ENCODE measurements around the gene CDR2. TPM values are rescaled to one million over a fixed set of nuclear protein-coding genes. Genes with fewer than 3 reads are reported as not detected.

The CDR2 gene
- total and polyA plus RNA-seq, 9 of the 15 experiments (the other 6 are each of a cell fraction or from before 2014, with no cell fraction given), result 4.6 to 30.3 (median 19.9) TPM

DNA sequence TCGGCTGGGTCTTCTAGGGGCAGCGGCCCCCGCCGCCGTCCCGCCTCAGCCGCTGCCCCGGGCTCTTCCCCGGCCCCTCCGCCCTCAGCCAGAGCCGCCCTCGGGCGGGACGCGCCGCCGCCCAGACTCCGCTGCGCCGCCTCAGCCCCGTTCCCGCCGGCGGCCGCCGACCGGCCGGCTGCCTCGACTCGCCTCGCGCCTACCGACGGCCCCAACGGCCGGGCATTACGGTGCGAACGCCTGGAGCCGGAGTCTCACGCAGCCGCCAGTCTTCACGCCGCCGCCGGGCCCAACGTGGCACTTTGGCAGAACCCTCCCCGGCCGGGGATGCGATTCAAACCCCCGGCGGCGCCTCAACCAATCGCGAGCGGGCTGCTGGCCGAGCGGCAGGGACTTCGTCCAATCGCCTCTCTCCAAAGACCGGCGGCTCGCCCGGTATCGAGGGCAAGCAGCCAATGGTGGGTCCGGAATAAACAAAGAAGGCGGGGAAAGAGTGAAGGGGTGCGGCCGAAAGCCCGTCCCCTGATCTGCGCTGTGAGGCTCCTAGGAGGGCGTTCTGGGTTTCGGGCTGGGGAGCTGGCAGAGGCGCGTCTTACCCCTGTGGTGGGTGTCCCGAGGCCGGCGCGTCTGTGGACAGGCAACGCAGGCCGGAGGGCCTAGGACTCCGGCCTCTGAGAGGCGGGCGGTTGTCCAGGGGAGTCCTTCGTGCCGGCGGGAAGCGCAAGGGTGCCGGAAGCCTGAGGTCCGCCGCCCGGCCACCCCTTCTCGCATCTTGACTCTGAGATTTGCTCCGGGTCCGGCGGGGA lies at the start of gene CDR2 (continued):
- TF ChIP-seq, protein P1, sequence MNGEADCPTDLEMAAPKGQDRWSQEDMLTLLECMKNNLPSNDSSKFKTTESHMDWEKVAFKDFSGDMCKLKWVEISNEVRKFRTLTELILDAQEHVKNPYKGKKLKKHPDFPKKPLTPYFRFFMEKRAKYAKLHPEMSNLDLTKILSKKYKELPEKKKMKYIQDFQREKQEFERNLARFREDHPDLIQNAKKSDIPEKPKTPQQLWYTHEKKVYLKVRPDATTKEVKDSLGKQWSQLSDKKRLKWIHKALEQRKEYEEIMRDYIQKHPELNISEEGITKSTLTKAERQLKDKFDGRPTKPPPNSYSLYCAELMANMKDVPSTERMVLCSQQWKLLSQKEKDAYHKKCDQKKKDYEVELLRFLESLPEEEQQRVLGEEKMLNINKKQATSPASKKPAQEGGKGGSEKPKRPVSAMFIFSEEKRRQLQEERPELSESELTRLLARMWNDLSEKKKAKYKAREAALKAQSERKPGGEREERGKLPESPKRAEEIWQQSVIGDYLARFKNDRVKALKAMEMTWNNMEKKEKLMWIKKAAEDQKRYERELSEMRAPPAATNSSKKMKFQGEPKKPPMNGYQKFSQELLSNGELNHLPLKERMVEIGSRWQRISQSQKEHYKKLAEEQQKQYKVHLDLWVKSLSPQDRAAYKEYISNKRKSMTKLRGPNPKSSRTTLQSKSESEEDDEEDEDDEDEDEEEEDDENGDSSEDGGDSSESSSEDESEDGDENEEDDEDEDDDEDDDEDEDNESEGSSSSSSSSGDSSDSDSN (IDR thresholded peaks at IDR 0.05; ENCODE audit: borderline replicate concordance in 1 of 2, low read depth in 2 of 2, low read length in 2 of 2), result no peak; a peak in 2 of 4 replicates
- TF ChIP-seq DDX20 (tag; IDR thresholded peaks at IDR 0.05; ENCODE audit: low read depth), result no peak
- TF ChIP-seq, protein P2, sequence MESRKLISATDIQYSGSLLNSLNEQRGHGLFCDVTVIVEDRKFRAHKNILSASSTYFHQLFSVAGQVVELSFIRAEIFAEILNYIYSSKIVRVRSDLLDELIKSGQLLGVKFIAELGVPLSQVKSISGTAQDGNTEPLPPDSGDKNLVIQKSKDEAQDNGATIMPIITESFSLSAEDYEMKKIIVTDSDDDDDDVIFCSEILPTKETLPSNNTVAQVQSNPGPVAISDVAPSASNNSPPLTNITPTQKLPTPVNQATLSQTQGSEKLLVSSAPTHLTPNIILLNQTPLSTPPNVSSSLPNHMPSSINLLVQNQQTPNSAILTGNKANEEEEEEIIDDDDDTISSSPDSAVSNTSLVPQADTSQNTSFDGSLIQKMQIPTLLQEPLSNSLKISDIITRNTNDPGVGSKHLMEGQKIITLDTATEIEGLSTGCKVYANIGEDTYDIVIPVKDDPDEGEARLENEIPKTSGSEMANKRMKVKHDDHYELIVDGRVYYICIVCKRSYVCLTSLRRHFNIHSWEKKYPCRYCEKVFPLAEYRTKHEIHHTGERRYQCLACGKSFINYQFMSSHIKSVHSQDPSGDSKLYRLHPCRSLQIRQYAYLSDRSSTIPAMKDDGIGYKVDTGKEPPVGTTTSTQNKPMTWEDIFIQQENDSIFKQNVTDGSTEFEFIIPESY (CRISPR knock-in tag; IDR thresholded peaks at IDR 0.05), result no peak
- no peak for TF ChIP-seq LARP7 (IDR thresholded peaks at IDR 0.05)
- TF ChIP-seq, protein P3, sequence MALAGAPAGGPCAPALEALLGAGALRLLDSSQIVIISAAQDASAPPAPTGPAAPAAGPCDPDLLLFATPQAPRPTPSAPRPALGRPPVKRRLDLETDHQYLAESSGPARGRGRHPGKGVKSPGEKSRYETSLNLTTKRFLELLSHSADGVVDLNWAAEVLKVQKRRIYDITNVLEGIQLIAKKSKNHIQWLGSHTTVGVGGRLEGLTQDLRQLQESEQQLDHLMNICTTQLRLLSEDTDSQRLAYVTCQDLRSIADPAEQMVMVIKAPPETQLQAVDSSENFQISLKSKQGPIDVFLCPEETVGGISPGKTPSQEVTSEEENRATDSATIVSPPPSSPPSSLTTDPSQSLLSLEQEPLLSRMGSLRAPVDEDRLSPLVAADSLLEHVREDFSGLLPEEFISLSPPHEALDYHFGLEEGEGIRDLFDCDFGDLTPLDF (CRISPR knock-in tag; IDR thresholded peaks at IDR 0.05), result peak; percentile 64; the same call in 1 of the 2 replicates
- TF ChIP-seq, protein P4, sequence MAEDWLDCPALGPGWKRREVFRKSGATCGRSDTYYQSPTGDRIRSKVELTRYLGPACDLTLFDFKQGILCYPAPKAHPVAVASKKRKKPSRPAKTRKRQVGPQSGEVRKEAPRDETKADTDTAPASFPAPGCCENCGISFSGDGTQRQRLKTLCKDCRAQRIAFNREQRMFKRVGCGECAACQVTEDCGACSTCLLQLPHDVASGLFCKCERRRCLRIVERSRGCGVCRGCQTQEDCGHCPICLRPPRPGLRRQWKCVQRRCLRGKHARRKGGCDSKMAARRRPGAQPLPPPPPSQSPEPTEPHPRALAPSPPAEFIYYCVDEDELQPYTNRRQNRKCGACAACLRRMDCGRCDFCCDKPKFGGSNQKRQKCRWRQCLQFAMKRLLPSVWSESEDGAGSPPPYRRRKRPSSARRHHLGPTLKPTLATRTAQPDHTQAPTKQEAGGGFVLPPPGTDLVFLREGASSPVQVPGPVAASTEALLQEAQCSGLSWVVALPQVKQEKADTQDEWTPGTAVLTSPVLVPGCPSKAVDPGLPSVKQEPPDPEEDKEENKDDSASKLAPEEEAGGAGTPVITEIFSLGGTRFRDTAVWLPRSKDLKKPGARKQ (CRISPR knock-in tag; IDR thresholded peaks at IDR 0.05), result no peak
- TF ChIP-seq ZNF232 (CRISPR knock-in tag; IDR thresholded peaks at IDR 0.05), result no peak
- no peak for TF ChIP-seq CCAR2 (IDR thresholded peaks at IDR 0.05; ENCODE audit: low read depth, low read length)
- TF ChIP-seq, protein P5, sequence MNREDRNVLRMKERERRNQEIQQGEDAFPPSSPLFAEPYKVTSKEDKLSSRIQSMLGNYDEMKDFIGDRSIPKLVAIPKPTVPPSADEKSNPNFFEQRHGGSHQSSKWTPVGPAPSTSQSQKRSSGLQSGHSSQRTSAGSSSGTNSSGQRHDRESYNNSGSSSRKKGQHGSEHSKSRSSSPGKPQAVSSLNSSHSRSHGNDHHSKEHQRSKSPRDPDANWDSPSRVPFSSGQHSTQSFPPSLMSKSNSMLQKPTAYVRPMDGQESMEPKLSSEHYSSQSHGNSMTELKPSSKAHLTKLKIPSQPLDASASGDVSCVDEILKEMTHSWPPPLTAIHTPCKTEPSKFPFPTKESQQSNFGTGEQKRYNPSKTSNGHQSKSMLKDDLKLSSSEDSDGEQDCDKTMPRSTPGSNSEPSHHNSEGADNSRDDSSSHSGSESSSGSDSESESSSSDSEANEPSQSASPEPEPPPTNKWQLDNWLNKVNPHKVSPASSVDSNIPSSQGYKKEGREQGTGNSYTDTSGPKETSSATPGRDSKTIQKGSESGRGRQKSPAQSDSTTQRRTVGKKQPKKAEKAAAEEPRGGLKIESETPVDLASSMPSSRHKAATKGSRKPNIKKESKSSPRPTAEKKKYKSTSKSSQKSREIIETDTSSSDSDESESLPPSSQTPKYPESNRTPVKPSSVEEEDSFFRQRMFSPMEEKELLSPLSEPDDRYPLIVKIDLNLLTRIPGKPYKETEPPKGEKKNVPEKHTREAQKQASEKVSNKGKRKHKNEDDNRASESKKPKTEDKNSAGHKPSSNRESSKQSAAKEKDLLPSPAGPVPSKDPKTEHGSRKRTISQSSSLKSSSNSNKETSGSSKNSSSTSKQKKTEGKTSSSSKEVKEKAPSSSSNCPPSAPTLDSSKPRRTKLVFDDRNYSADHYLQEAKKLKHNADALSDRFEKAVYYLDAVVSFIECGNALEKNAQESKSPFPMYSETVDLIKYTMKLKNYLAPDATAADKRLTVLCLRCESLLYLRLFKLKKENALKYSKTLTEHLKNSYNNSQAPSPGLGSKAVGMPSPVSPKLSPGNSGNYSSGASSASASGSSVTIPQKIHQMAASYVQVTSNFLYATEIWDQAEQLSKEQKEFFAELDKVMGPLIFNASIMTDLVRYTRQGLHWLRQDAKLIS (CRISPR knock-in tag; IDR thresholded peaks at IDR 0.05), result no peak
- TF ChIP-seq, protein P6, sequence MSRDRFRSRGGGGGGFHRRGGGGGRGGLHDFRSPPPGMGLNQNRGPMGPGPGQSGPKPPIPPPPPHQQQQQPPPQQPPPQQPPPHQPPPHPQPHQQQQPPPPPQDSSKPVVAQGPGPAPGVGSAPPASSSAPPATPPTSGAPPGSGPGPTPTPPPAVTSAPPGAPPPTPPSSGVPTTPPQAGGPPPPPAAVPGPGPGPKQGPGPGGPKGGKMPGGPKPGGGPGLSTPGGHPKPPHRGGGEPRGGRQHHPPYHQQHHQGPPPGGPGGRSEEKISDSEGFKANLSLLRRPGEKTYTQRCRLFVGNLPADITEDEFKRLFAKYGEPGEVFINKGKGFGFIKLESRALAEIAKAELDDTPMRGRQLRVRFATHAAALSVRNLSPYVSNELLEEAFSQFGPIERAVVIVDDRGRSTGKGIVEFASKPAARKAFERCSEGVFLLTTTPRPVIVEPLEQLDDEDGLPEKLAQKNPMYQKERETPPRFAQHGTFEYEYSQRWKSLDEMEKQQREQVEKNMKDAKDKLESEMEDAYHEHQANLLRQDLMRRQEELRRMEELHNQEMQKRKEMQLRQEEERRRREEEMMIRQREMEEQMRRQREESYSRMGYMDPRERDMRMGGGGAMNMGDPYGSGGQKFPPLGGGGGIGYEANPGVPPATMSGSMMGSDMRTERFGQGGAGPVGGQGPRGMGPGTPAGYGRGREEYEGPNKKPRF (IDR thresholded peaks at IDR 0.05; ENCODE audit: low read depth, low read length), result no peak
- TF ChIP-seq SREBF1 (IDR thresholded peaks at IDR 0.05; ENCODE audit: borderline replicate concordance, low read depth, low read length), result no peak
- no peak for TF ChIP-seq RFX7 (CRISPR knock-in tag; IDR thresholded peaks at IDR 0.05)
